Hepatocyte (in vitro differentiated cells): ENCODE data around the gene FAM3D. TPM values are rescaled to one million over a fixed set of nuclear protein-coding genes. Genes with fewer than 3 reads are reported as not detected.

Experiments
- DNase-seq: peaks from one replicate; pipeline ENCODE4 v3.0.0-alpha.2; 2016; ENCODE audit warnings: low spot score
- H2AFZ ChIP-seq: fragments of 200-600 bp; sonication (generic); 2 replicates; pipeline ENCODE4 v1.6.0; 2016; ENCODE audit warnings: antibody characterized with exemption, mild to moderate bottlenecking
- H3K27ac ChIP-seq: fragments of 200-600 bp; sonication (generic); 2 replicates; pipeline ENCODE4 v1.5.1; 2016; ENCODE audit warnings: mild to moderate bottlenecking
- H3K27me3 ChIP-seq: fragments of 200-600 bp; sonication (generic); 2 replicates; pipeline ENCODE4 v1.6.1; 2016
- H3K36me3 ChIP-seq: fragments of 200-600 bp; sonication (generic); replicated peaks from 2 replicates; pipeline ENCODE4 v1.5.1; 2016; ENCODE audit warnings: low read depth; ENCODE audit not compliant: insufficient read depth
- H3K4me1 ChIP-seq: fragments of 200-600 bp; sonication (generic); 2 replicates; pipeline ENCODE4 v1.5.1; 2016; ENCODE audit warnings: mild to moderate bottlenecking, moderate library complexity; ENCODE audit not compliant: insufficient read depth
- H3K4me2 ChIP-seq: fragments of 200-600 bp; sonication (generic); 2 replicates; pipeline ENCODE4 v1.6.0; 2016
- H3K4me3 ChIP-seq: fragments of 200-600 bp; sonication (generic); 2 replicates; pipeline ENCODE4 v1.5.1; 2016; ENCODE audit warnings: mild to moderate bottlenecking
- H3K79me2 ChIP-seq: fragments of 200-600 bp; sonication (generic); 2 replicates; pipeline ENCODE4 v1.6.0; 2017; ENCODE audit warnings: mild to moderate bottlenecking
- H3K9me2 ChIP-seq: fragments of 200-600 bp; sonication (generic); replicated peaks from 2 replicates; pipeline ENCODE4 v1.6.0; 2017; ENCODE audit warnings: mild to moderate bottlenecking; ENCODE audit not compliant: insufficient read depth
- H3K9me3 ChIP-seq: fragments of 200-600 bp; sonication (generic); 2 replicates; pipeline ENCODE4 v1.5.1; 2016; ENCODE audit warnings: low read depth, mild to moderate bottlenecking
- H4K20me1 ChIP-seq: fragments of 200-600 bp; sonication (generic); 2 replicates; pipeline ENCODE4 v1.6.0; 2016; ENCODE audit warnings: mild to moderate bottlenecking; ENCODE audit not compliant: insufficient read depth, poor library complexity, severe bottlenecking
- EZH2 ChIP-seq: fragments of 200-600 bp; sonication (generic); IDR thresholded peaks from 2 replicates; pipeline ENCODE4 v1.6.1; 2016; ENCODE audit warnings: antibody characterized with exemption, mild to moderate bottlenecking, borderline replicate concordance
- EZH2phosphoT487 ChIP-seq: fragments of 200-600 bp; sonication (generic); IDR thresholded peaks from one replicate; pipeline ENCODE4 v1.6.1; 2018; ENCODE audit warnings: antibody characterized with exemption, mild to moderate bottlenecking, low read depth, moderate library complexity; ENCODE audit not compliant: unreplicated experiment, severe bottlenecking
- WGBS: methylation state at CpG from one replicate; pipeline ENCODE4 v1.1.6; 2016; ENCODE audit warnings: low lambda C conversion rate; ENCODE audit errors: missing lambda C conversion rate; 5-methylcytosine and 5-hydroxymethylcytosine counted together
- polyA plus RNA-seq: library from polyadenylated mRNA; unstranded; fragments of >200 nt; fragmentation: Nextera tagmentation; extraction: Ambion mirVana; gene quantifications from 2 replicates; pipeline ENCODE4 v1.2.1, GENCODE V29; 2016
- total RNA-seq: library from RNA; depleted of rRNA; stranded (reverse); fragments of >200 nt; gene quantifications from 2 replicates; pipeline ENCODE4 v1.2.3, GENCODE V29; 2014
- TF ChIP-seq, protein P1 (sequence below): fragments of 200-600 bp; sonication (generic); IDR thresholded peaks from 2 replicates; pipeline ENCODE4 v1.5.1; 2016; ENCODE audit warnings: antibody characterized with exemption, mild to moderate bottlenecking; ENCODE audit not compliant: poor library complexity

FAM3D gene
- total and polyA plus RNA-seq, 2 experiments from 2014 or later, result 4.3 to 4.5 TPM

- 18% methylated on average over 25 of the region's 25 CpGs for WGBS
- peak; percentile 91 for DNase-seq
- H3K4me1 ChIP-seq, result peaks cover 4% of the 10 kb centered on the region
- H4K20me1 ChIP-seq, result no peaks in the 10 kb centered on the region
- no peaks in the 10 kb centered on the region for H3K9me2 ChIP-seq
- H2AFZ ChIP-seq, result peak overlapping the region; percentile 23
- no peaks in the 10 kb centered on the region for H3K27me3 ChIP-seq
- H3K27ac ChIP-seq, result no peak overlapping the region
- H3K36me3 ChIP-seq, result no peaks in the 10 kb centered on the region
- no peaks in the 10 kb centered on the region for H3K9me3 ChIP-seq
- no peak overlapping the region for H3K4me3 ChIP-seq
- peak overlapping the region; percentile 64 for H3K4me2 ChIP-seq
- H3K79me2 ChIP-seq, result no peaks in the 10 kb centered on the region
- TF ChIP-seq, protein P1, sequence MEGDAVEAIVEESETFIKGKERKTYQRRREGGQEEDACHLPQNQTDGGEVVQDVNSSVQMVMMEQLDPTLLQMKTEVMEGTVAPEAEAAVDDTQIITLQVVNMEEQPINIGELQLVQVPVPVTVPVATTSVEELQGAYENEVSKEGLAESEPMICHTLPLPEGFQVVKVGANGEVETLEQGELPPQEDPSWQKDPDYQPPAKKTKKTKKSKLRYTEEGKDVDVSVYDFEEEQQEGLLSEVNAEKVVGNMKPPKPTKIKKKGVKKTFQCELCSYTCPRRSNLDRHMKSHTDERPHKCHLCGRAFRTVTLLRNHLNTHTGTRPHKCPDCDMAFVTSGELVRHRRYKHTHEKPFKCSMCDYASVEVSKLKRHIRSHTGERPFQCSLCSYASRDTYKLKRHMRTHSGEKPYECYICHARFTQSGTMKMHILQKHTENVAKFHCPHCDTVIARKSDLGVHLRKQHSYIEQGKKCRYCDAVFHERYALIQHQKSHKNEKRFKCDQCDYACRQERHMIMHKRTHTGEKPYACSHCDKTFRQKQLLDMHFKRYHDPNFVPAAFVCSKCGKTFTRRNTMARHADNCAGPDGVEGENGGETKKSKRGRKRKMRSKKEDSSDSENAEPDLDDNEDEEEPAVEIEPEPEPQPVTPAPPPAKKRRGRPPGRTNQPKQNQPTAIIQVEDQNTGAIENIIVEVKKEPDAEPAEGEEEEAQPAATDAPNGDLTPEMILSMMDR, result peak; percentile 91
- TF ChIP-seq EZH2phosphoT487, result no peak
These were observed 25.7 kb downstream of the FAM3D start for GRCh38 chr3:58640700-58641372.

DNA sequence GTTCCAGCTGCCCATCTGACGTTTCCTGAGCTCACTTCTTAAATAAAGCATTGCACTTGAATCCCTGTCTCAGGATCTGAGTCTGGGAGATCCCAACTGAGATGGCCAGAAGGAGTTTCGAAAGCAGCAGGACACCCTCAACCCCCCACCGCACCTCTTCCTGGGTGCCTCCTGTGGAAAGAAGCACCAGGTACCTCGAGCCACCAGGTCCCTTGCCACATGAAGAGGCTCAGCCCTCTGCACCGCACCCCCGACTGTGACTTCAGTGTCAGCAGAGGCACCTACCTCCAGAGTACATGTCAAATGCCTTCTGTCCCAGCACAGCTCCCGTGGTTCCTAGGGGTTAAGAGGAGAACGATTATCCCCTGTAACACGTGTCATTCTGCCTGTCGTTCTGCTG is 26.7 kb downstream of the FAM3D start:
- no peak overlapping the region for H3K4me3 ChIP-seq
- no peak overlapping the region for H3K4me2 ChIP-seq
- no peaks in the 10 kb centered on the region for H4K20me1 ChIP-seq
- no peak for TF ChIP-seq EZH2
- TF ChIP-seq, protein P1, result no peak
- no peak for TF ChIP-seq EZH2phosphoT487
- H3K9me3 ChIP-seq, result no peaks in the 10 kb centered on the region
- no peaks in the 10 kb centered on the region for H3K27me3 ChIP-seq
- H3K27ac ChIP-seq, result no peak overlapping the region
- WGBS, result 90% methylated on average over 10 of the region's 10 CpGs
- peaks cover 4% of the 10 kb centered on the region for H3K4me1 ChIP-seq
- no peaks in the 10 kb centered on the region for H3K79me2 ChIP-seq
- no peak for DNase-seq
- H2AFZ ChIP-seq, result no peak overlapping the region
- no peaks in the 10 kb centered on the region for H3K36me3 ChIP-seq
- no peaks in the 10 kb centered on the region for H3K9me2 ChIP-seq

DNA sequence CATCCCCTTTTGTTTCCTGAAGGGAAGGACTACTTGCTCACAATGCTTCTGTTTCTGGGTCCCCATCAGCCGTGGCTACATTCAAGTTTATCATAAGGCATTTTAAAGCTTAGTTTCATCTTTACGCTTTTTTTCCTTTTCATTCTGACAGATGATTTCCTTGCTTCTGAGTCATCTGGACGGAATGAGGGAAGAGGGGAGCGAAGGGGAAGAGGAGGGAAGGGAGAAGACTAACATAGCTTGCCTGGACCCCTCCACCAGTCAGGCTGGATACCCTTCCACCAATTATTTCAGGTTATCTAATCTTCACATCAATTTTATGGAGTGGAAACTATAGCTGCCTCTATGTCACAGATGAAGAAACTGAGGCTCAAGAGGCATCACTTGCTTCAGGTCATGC is 27.6 kb downstream of the FAM3D start:
- no peak for DNase-seq
- WGBS, result 69% methylated on average over 4 of the region's 4 CpGs
- Histone ChIP-seq H3K27me3 (no peaks in the 10 kb centered on the region), H3K4me3 (no peak overlapping the region), H2AFZ (no peak overlapping the region), H3K9me3 (no peaks in the 10 kb centered on the region), H4K20me1 (no peaks in the 10 kb centered on the region), H3K4me1 (peaks cover 4% of the 10 kb centered on the region), H3K36me3 (no peaks in the 10 kb centered on the region), H3K79me2 (no peaks in the 10 kb centered on the region), H3K9me2 (no peaks in the 10 kb centered on the region), H3K4me2 (no peak overlapping the region), H3K27ac (no peak overlapping the region)
- TF ChIP-seq EZH2phosphoT487 (no peak), EZH2 (no peak)
- TF ChIP-seq, protein P1, result no peak
